HG02852 (cell line): ENCODE data around the gene LRRC56.
A peak's percentile ranks its signal among the peaks of the same experiment; 100 is the strongest.

Experiments used
- ATAC-seq: cut with Tn5 transposase; IDR thresholded peaks from one replicate; pipeline ENCODE4 v1.9.1; 2021; ENCODE audit warnings: mild to moderate bottlenecking, moderate library complexity; ENCODE audit not compliant: unreplicated experiment

LRRC56 gene

GRCh38 chr11:536841-537621 lies at the start of gene LRRC56:
Gene LRRC56, plus strand, starts transcription at chr11:537527. Its CDS starts 3,158 bp downstream, at chr11:540685.
- ATAC-seq = peak; percentile 54

- ATAC-seq = no peak
Observed at GRCh38 chr11:487571-488021, 49.7 kb upstream of the LRRC56 start.

DNA sequence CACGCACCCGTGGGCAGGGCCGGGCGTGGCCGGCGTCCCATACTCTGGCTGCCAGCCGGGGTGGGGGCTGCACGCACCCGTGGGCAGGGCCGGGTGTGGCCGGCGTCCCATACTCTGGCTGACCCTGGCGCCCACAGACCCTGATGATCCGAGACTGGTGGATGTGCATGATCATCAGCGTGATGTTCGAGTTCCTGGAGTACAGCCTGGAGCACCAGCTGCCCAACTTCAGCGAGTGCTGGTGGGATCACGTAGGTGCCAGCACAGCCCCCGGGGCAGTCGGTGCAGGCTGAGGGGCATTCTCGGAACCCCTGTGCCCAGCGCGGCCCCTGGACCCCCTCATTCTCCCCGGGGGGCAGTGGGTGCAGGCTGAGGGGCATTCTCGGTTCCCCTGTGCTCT lies 49.3 kb upstream of the LRRC56 start:
- ATAC-seq = no peak

DNA sequence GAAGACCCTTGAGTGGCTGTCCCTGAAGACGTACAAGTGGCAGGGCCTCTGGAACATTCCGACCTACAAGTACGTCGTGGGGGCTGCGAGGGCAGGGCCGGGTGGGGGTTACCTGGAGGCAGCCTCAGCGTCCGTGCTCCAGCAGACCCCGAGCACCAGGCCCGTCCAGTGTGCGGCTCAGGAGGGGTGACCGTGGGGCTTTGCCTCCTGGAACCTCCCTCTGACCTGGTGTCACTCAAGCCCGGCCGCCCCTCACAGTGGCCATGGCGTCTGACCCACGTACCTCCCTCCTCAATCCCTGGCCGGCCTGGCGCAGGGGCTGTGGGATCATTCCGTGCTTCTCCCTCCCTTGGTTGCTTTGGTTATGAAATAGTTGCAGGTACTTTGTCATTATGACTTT lies 48.7 kb upstream of the LRRC56 start:
- no peak for ATAC-seq

- ATAC-seq = no peak
Observed at GRCh38 chr11:488992-489391, 48.3 kb upstream of the LRRC56 start.

DNA sequence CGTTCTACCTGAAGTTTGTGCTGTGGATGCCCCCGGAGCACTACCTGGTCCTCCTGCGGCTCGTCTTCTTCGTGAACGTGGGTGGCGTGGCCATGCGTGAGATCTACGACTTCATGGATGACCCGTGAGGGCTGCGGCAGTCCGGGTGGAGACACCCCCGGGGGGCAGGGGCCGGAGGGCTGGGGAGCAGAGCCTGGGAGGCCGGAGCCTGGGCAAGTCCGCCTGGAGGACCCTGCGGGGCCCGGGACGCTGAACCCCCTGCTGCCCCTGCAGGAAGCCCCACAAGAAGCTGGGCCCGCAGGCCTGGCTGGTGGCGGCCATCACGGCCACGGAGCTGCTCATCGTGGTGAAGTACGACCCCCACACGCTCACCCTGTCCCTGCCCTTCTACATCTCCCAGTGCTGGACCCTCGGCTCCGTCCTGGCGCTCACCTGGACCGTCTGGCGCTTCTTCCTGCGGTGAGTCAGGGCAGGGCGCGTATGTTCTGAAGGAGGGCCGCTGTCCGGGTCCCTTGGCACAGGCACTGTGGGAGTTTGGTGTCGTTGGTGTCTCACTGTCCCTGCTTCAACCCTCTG lies 47.6 kb upstream of the LRRC56 start:
- no peak for ATAC-seq

DNA sequence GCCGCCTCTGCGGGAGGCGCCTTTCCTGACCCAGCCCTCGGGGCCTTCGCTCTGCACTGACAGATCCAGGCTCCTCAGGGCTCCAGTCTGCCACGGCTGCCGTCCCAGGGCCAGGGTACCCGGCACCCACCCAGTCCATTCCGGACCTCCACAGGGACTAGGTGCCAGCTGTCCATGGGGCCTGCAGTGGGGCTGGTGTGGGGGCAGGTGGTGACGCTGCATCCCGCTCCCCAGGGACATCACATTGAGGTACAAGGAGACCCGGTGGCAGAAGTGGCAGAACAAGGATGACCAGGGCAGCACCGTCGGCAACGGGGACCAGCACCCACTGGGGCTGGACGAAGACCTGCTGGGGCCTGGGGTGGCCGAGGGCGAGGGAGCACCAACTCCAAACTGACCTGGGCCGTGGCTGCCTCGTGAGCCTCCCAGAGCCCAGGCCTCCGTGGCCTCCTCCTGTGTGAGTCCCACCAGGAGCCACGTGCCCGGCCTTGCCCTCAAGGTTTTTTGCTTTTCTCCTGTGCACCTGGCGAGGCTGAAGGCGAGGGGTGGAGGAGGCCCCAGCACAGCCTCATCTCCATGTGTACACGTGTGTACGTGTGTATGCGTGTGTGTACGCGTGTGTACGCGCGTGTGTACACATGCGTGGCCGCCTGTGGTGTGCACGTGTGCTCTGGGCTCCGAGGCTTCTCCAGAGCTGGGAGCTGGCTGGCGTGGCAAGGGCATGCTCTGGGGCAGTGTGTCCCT lies 47.0 kb upstream of the LRRC56 start:
- no peak for ATAC-seq

- ATAC-seq = no peak
Observed at GRCh38 chr11:490930-491260, 46.4 kb upstream of the LRRC56 start.

DNA sequence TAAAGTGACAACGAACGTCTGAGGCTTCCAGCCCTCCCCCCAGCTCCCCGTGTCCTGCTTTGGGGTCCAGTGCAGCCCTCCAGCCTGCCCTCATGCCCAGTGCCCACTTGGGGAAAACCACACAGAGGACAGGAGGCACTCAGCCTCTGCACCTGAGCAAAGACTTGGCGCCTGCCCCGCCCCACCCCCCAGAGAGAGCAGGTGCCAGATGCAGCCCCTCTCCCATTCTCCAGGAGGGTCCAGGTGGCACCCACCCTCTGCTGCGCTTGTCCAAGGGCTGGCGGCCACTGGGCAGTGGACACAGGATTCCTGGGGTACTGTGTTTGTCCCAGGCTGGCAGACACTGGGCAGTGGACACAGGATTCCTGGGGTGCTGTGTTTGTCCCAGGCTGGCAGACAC lies 46.0 kb upstream of the LRRC56 start:
- no peak for ATAC-seq

DNA sequence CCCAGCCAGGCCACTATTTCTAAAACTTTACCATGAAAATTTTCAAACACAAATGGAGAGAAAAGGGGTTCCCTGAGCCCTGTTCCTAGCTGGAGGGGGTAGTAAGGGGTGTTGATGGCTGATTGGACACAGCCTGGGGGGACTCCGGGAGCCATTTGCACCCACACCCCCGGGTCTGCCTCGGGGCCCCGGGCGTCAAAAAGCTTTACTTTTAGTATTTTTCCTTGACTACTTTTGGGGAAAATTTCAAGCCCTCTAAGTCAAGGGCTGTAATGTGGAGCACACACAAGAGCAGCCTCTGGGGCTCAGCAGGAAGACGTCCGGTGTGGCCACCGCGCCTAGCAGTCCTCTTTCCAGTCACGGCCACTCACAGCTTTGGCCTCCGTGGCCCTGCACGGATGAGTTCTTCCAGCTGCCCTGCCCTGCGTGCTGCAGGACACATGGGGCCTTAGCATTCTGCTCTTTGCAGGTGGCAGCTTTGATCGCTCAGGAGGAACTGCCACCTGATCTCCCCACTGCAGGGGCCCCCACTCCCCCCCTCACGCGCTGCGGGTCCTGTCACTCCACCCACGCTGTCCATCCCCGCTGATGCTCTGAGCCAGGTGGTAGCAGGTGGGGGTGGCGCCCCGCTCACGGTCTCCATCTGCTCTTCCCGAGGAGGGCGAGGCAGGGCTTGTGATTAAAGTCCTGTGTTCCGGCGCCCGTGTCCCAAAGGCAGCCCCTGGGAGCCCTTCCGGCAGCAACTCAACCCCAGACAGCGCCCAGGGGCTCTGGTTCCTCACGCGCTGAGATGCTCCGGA lies 44.7 kb upstream of the LRRC56 start:
- no peak for ATAC-seq

DNA sequence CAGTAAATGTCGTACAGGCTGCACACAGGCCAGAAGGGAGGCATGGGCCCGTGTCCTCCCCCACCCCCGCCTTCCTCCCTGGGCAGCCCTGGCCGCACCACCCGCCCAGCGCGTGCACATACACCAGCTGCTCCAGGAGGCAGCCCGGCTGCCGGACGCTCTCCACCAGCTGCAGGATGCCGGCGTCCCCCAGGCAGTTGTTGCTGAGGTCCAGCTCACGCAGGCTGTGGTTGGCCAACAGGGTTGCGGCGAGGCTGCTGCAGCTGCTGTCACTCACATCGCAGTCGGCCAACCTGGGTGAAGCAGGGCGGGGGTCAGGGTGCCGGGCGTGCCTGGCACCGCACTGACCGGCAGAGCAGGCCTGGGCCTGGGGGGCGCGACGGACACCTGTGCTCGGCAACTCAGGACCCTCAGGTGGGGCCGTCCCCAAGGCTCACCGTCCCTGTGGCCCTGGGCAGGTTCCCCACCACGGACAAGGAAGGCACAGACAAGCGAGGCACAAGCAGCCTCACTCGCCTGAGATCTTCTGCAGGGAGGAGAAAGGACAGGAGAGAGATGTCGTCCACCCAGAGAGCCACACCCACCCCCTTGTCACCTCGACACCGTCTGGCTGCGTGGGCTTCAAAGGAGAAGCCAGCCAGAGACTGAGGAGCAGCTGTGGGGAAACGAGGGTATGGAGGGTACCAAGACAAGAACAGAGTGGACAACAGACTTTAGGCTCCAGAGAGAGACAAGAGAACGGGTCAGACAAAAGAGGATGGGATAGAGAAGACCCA lies 42.4 kb upstream of the LRRC56 start:
- no peak for ATAC-seq

- no peak for ATAC-seq
Observed at GRCh38 chr11:495537-495931, 41.8 kb upstream of the LRRC56 start.

- ATAC-seq = no peak
Observed at GRCh38 chr11:496834-497564, 40.3 kb upstream of the LRRC56 start.

GRCh38 chr11:497565-498296 lies 39.6 kb upstream of the LRRC56 start:
- no peak for ATAC-seq

- no peak for ATAC-seq
Observed at GRCh38 chr11:498297-499181, 38.8 kb upstream of the LRRC56 start.

DNA sequence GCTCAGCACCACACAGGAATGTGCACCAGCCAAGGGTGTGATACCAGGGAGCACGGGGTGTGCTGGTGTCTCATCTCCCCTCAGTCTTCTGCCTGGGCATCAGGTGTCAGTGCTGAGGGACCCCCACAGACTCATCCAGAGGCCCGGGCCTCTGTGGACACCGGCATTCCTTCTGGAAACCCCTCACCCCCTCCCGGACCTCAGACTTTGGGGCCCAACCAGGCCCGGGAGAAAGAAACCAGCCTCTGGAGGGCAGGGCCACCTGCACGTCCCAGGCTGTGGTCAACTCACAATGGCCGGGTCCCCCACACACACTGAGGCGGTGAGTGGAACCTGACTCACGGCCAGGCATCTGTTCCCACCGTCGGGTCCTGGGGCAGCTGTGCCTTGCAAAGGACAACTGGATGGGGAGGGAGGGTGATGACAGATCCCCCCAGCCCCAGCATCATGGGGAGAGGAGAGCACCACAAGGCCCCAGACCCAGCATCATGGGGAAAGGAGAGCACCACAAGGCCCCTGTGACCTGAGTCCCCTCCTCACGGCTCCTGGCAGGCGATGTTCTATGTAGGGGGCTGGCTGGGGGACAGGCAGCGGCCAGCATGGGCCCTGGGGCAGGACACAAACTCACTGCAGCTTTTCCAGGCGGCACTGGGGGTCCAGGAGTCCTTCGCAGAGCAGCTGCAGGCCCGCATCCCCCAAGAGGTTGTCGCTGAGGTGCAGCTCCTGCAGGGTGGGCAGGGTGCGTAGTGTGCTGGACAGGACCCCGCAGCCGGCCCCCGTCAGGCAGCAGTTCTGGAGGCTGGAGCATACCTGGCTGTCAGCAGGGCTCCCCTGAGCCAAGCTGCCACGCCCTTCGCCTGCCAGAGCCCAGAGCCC lies 37.9 kb upstream of the LRRC56 start:
- no peak for ATAC-seq

DNA sequence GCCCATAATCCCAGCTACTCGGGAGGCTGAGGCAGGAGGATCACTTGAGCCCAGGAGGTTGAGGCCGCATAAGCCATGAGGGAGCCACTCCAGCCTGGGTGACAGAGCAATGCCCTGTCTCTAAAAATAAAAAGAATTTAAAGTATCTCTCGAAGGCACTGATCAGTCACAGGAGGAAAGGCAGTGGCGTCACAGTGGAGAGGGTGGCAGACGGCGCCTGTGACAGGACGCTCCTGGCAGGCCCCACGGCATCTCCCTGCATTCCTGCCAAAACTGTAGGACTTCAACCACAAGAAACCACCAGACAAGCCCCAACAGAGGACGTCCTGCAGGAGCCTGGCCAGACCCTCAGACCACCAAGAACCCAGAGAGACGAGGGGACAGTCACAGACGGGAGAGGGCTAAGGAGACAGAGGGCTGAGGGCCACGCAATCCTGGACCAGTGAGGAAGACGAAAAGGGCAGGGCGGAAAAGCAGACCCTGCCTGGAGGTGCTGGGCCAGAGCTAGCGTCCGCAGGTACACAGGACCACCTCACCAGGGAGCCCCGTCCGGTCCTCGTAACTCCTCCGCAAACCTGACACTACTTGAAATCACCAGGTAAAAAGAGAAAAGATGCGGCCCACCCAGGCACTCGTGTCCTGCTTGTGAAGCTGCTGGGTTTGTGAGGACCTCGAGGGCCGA lies 36.2 kb upstream of the LRRC56 start:
- ATAC-seq = no peak
